SU-DHL-6 (cell line): ENCODE measurements around the gene SPATC1L.
"Not testable (repeated sequence)": the region's sequence is repeated elsewhere in the genome, so short reads cannot be mapped to it uniquely, and the experiment has no call there.

Source experiments
- H2AFZ ChIP-seq: fragments of 200-600 bp; sonication (generic); 2 replicates; pipeline ENCODE4 v1.6.1; 2014; ENCODE audit warnings: low read depth, mild to moderate bottlenecking, moderate library complexity, mixed read lengths, antibody characterized with exemption, low read length; ENCODE audit not compliant: severe bottlenecking
- H3F3A ChIP-seq: fragments of 200-600 bp; shearing (Covaris generic); 2 replicates; pipeline ENCODE4 v1.6.0; 2016; ENCODE audit warnings: antibody characterized with exemption, mild to moderate bottlenecking; ENCODE audit not compliant: insufficient read depth
- H3K27ac ChIP-seq: fragments of 200-600 bp; sonication (generic); 2 replicates; pipeline ENCODE4 v1.5.1; 2016; ENCODE audit warnings: low read depth, mild to moderate bottlenecking, low read length, moderate library complexity, mixed read lengths
- H3K27me3 ChIP-seq: fragments of 200-600 bp; sonication (generic), shearing (Covaris generic); 2 replicates; pipeline ENCODE4 v1.6.0; 2014; ENCODE audit warnings: mild to moderate bottlenecking, low read length
- H3K36me3 ChIP-seq: fragments of 200-600 bp; sonication (generic); 2 replicates; pipeline ENCODE4 v1.6.1; 2014; ENCODE audit warnings: mild to moderate bottlenecking, low read length, mixed read lengths
- H3K4me2 ChIP-seq: fragments of 300-600, 200-600 bp; shearing (Covaris generic), sonication (generic); 2 replicates; pipeline ENCODE4 v1.6.0; 2014; ENCODE audit warnings: low read length, low read depth, mild to moderate bottlenecking; ENCODE audit not compliant: poor library complexity, severe bottlenecking
- H3K4me3 ChIP-seq: fragments of 200-600 bp; sonication (generic); 2 replicates; pipeline ENCODE4 v1.5.1; 2014; ENCODE audit warnings: antibody characterized with exemption, low read length, mild to moderate bottlenecking, mixed read lengths; ENCODE audit not compliant: insufficient read depth, poor library complexity, severe bottlenecking
- H3K79me2 ChIP-seq: fragments of 200-600 bp; sonication (generic); 2 replicates; pipeline ENCODE4 v1.6.1; 2014; ENCODE audit warnings: mild to moderate bottlenecking, low read length, moderate library complexity; ENCODE audit not compliant: insufficient read depth
- H3K9ac ChIP-seq: fragments of 200-600 bp; sonication (generic); 2 replicates; pipeline ENCODE4 v1.7.0; 2014; ENCODE audit warnings: mild to moderate bottlenecking, low read length
- H3K9me2 ChIP-seq: fragments of 200-600 bp; sonication (generic); replicated peaks from 2 replicates; pipeline ENCODE4 v1.6.1; 2014; ENCODE audit warnings: low read length; ENCODE audit not compliant: insufficient read depth
- H3K9me3 ChIP-seq: fragments of 200-600 bp; sonication (generic); 2 replicates; pipeline ENCODE4 v1.6.1; 2014; ENCODE audit warnings: low read length, mixed read lengths; ENCODE audit not compliant: insufficient read depth
- H4K20me1 ChIP-seq: fragments of 200-600 bp; sonication (generic); 2 replicates; pipeline ENCODE4 v1.6.1; 2014; ENCODE audit warnings: low read depth, mild to moderate bottlenecking, antibody characterized with exemption, low read length, moderate library complexity, mixed read lengths
- EZH2phosphoT487 ChIP-seq: fragments of 200-600 bp; sonication (generic), shearing (Covaris generic); conservative IDR thresholded peaks from 2 replicates; pipeline ENCODE4 v1.6.1; 2018; ENCODE audit warnings: mild to moderate bottlenecking, antibody characterized with exemption, low read length, moderate library complexity, mixed read lengths
- TF ChIP-seq, protein P1 (sequence below): fragments of 200-600 bp; sonication (generic); IDR thresholded peaks from one replicate; pipeline ENCODE4 v1.5.1; 2017; ENCODE audit warnings: antibody characterized with exemption, mild to moderate bottlenecking, low read length, moderate library complexity; ENCODE audit not compliant: insufficient read depth, poor library complexity, severe bottlenecking

Gene SPATC1L

GRCh38 chr21:46142582-46143473 lies 41.4 kb downstream of the SPATC1L start:
- Histone ChIP-seq H3F3A (0 out of 2 replicates have a peak, but pooled peaks cover 3% of the 10 kb centered on the region), H3K9me2 (no peaks in the 10 kb centered on the region), H3K27ac (no peak overlapping the region), H2AFZ (no peak overlapping the region), H3K36me3 (no peaks in the 10 kb centered on the region), H3K4me2 (no peak overlapping the region), H4K20me1 (no peaks in the 10 kb centered on the region), H3K79me2 (no peaks in the 10 kb centered on the region), H3K27me3 (no peaks in the 10 kb centered on the region), H3K4me3 (no peak overlapping the region), H3K9me3 (no peaks in the 10 kb centered on the region), H3K9ac (no peak overlapping the region)
- TF ChIP-seq, protein P1, sequence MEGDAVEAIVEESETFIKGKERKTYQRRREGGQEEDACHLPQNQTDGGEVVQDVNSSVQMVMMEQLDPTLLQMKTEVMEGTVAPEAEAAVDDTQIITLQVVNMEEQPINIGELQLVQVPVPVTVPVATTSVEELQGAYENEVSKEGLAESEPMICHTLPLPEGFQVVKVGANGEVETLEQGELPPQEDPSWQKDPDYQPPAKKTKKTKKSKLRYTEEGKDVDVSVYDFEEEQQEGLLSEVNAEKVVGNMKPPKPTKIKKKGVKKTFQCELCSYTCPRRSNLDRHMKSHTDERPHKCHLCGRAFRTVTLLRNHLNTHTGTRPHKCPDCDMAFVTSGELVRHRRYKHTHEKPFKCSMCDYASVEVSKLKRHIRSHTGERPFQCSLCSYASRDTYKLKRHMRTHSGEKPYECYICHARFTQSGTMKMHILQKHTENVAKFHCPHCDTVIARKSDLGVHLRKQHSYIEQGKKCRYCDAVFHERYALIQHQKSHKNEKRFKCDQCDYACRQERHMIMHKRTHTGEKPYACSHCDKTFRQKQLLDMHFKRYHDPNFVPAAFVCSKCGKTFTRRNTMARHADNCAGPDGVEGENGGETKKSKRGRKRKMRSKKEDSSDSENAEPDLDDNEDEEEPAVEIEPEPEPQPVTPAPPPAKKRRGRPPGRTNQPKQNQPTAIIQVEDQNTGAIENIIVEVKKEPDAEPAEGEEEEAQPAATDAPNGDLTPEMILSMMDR = no peak
- TF ChIP-seq EZH2phosphoT487 = no peak

GRCh38 chr21:46141767-46142581 lies 42.3 kb downstream of the SPATC1L start:
- H4K20me1 ChIP-seq = no peaks in the 10 kb centered on the region

GRCh38 chr21:46140352-46141003 lies 43.8 kb downstream of the SPATC1L start:
- not testable (repeated sequence) for H3K27ac ChIP-seq, H3K9me2 ChIP-seq, H3K9ac ChIP-seq, H3K36me3 ChIP-seq, H3K4me2 ChIP-seq, H3K9me3 ChIP-seq, H3K4me3 ChIP-seq, H4K20me1 ChIP-seq, H3K27me3 ChIP-seq, H3F3A ChIP-seq, H3K79me2 ChIP-seq, H2AFZ ChIP-seq

More at GRCh38 chr21:46141767-46142581, 42.3 kb downstream of the SPATC1L start:
- Histone ChIP-seq H3K4me3 (no peak overlapping the region), H3K27ac (no peak overlapping the region), H3F3A (0 out of 2 replicates have a peak, but pooled peaks cover 3% of the 10 kb centered on the region), H3K36me3 (no peaks in the 10 kb centered on the region), H3K4me2 (no peak overlapping the region), H3K9me2 (no peaks in the 10 kb centered on the region), H2AFZ (no peak overlapping the region), H3K27me3 (no peaks in the 10 kb centered on the region), H3K9ac (no peak overlapping the region), H3K79me2 (no peaks in the 10 kb centered on the region), H3K9me3 (no peaks in the 10 kb centered on the region)
- TF ChIP-seq, protein P1 = no peak
- TF ChIP-seq EZH2phosphoT487 = no peak
